ENCODE measurements around the gene STOM.

The STOM gene

DNA sequence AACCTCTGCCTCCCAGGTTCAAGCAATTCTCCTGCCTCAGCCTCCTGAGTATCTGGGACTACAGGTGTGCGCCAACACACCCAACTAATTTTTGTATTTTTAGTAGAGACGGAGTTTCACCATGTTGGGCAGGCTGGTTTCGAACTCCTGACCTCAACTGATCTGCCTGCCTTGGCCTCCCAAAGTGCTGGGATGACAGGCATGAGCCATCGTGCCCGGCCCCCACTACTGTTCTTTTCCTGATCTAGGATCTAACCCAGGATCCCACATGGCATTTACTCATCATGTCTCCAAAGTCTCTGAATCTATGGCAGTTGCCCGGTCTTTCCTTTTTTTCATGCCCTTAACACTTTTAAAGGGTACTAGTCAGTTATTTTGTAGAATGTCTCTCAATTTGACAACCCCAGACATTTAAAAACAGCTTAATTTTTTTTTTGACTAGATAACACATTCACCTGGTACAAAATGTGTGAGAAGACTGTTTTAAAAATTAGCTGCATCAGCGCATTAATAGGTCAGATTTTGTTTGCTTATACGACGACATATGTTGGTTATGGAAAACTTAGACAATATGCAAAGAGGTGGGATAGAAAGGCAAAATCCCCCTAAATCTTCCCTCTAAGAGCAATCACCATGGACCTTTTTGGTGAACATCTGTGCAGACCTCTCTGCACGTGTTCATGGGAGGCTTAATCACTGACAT, 46.5 kb downstream of the STOM start:
- in situ Hi-C loops (cut with HindIII; ENCODE audit: low sequenced_read_pairs): no loop called here
- no peak overlapping the region for H3K4me3 ChIP-seq (ENCODE audit: low read depth, low read length)

GRCh38 chr9:121322737-121323448, 47.2 kb downstream of the STOM start:
- in situ Hi-C loops (cut with HindIII; ENCODE audit: low sequenced_read_pairs): no loop called here
- no peak overlapping the region for H3K4me3 ChIP-seq (ENCODE audit: low read depth, low read length)
- DNase-seq (ENCODE audit: low read depth, low spot score): no peak
- TF ChIP-seq, protein P1, sequence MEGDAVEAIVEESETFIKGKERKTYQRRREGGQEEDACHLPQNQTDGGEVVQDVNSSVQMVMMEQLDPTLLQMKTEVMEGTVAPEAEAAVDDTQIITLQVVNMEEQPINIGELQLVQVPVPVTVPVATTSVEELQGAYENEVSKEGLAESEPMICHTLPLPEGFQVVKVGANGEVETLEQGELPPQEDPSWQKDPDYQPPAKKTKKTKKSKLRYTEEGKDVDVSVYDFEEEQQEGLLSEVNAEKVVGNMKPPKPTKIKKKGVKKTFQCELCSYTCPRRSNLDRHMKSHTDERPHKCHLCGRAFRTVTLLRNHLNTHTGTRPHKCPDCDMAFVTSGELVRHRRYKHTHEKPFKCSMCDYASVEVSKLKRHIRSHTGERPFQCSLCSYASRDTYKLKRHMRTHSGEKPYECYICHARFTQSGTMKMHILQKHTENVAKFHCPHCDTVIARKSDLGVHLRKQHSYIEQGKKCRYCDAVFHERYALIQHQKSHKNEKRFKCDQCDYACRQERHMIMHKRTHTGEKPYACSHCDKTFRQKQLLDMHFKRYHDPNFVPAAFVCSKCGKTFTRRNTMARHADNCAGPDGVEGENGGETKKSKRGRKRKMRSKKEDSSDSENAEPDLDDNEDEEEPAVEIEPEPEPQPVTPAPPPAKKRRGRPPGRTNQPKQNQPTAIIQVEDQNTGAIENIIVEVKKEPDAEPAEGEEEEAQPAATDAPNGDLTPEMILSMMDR (IDR thresholded peaks at IDR 0.05; ENCODE audit: low read depth, low read length): no peak

More for the DNA sequence above, 46.5 kb downstream of the STOM start:
- DNase-seq (ENCODE audit: low read depth, low spot score): no peak
- TF ChIP-seq, protein P1 (IDR thresholded peaks at IDR 0.05; ENCODE audit: low read depth, low read length): no peak

DNA sequence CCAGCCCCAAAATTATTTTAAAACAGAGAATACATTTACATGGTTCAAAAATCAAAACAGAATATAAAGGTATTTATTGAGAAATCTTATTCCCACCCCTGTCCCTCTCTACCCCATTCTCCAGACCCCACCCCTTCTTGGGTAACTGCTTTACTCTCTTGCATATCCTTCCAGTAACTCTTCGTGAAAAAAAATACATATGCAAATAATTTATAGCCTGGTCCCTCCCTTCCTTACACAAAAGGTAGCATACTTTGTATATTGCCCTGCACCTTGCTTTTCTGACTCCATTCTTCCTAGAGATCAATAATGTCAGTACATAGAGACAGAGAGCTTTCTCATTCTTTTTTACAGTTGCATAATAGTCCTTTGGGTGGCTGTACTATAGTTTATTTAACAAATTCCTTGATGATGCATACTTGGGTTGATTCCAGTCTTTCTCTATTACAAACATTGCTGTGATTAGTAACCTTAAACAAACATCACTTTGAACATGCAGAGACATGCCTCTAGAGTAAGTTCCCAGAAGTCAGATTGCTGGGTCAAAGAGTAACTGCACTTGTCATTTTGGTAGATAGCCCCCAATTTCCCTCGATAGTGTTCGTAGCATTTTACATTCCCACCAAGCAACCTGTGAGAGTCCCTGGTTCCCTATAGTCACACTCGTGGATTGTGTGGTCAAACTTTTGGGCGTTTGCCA, 47.9 kb downstream of the STOM start:
- peak; percentile 95 for DNase-seq (ENCODE audit: low read depth, low spot score)
- no peak overlapping the region for H3K4me3 ChIP-seq (ENCODE audit: low read depth, low read length)
- TF ChIP-seq, protein P1 (IDR thresholded peaks at IDR 0.05; ENCODE audit: low read depth, low read length): no peak
- in situ Hi-C loops (cut with HindIII; ENCODE audit: low sequenced_read_pairs): no loop called here

DNA sequence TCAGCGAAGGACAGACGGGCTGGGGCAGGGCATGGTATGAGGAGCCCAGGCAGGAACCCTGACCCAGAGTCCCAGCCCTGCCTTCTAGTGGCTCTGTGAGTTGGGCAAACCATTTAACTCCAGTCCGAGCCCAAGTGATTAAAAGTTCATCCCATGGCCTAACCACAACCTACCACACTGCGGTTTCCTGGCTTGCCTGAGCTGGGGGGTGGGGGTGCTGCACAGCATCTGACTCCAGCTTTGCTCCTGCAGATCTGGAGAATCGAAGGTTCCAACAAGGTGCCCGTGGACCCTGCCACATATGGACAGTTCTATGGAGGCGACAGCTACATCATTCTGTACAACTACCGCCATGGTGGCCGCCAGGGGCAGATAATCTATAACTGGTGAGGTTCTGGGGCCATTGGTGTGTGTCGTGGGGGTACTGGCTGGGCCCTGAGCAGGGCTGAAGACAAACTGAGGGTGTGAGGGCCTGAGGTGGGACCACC, 49.0 kb downstream of the STOM start:
- no peak overlapping the region for H3K4me3 ChIP-seq (ENCODE audit: low read depth, low read length)
- peak; percentile 39 for DNase-seq (ENCODE audit: low read depth, low spot score)
- TF ChIP-seq, protein P1 (IDR thresholded peaks at IDR 0.05; ENCODE audit: low read depth, low read length): no peak
- in situ Hi-C loops (cut with HindIII; ENCODE audit: low sequenced_read_pairs): no loop called here

DNA sequence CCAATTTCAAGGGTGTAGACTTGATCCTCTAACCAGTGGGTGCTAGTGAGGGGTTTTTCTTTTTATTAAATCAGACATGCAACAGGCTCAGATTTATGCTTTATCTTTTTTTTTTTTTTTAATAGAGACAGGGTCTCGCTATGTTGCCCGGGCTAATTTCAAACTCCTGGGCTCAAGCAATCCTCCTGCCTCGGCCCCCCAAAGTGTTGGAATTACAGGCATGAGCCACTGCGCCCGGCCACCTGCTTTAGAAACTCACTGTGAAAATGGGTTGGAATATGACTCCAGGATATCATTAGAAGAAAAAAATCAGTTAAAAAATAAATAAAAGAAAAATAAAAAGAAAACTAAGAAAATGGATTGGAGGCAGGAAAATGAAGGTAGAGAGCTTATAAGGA, 50.7 kb downstream of the STOM start:
- no peak for DNase-seq (ENCODE audit: low read depth, low spot score)
- no peak overlapping the region for H3K4me3 ChIP-seq (ENCODE audit: low read depth, low read length)
- in situ Hi-C loops (cut with HindIII; ENCODE audit: low sequenced_read_pairs): no loop called here
- TF ChIP-seq, protein P1 (IDR thresholded peaks at IDR 0.05; ENCODE audit: low read depth, low read length): no peak

GRCh38 chr9:121318631-121319382, 51.2 kb downstream of the STOM start:
- H3K4me3 ChIP-seq (ENCODE audit: low read depth, low read length): no peak overlapping the region
- in situ Hi-C loops (cut with HindIII; ENCODE audit: low sequenced_read_pairs): no loop called here

More at GRCh38 chr9:121318631-121319382, 51.2 kb downstream of the STOM start:
- TF ChIP-seq, protein P1 (IDR thresholded peaks at IDR 0.05; ENCODE audit: low read depth, low read length): no peak
- DNase-seq (ENCODE audit: low read depth, low spot score): no peak

All from astrocyte of the spinal cord (primary cell).